Esophagus squamous epithelium (tissue), 5 donors: ENCODE measurements around the gene USP20. TPM values are rescaled to one million over a fixed set of nuclear protein-coding genes. Genes with fewer than 3 reads are reported as not detected.

ENCODE experiments used
- DNase-seq: peaks from one replicate; lab custom pipeline; 2025; lab: John Stamatoyannopoulos, UW
- H3K27ac ChIP-seq, 4 donors: fragments of 200-600 bp; sonication (generic); one replicate each; pipeline ENCODE4 v1.5.1; 2016 to 2019; ENCODE audit warnings: mild to moderate bottlenecking in 1 of 4
- H3K27me3 ChIP-seq, 4 donors: fragments of 200-600 bp; sonication (generic); 1 replicate in 3 of 4; 2 replicates in 1 of 4; pipeline versions ENCODE4 v1.5.1 to v1.6.0; 2017 to 2021; ENCODE audit warnings: antibody characterized with exemption in 1 of 4
- H3K36me3 ChIP-seq, 3 donors: fragments of 200-600 bp; sonication (generic); one replicate each; pipeline ENCODE4 v1.5.1; 2016 to 2019
- H3K4me1 ChIP-seq, 3 donors: fragments of 200-600 bp; sonication (generic); one replicate each; pipeline ENCODE4 v1.5.1; 2017 to 2019
- H3K4me3 ChIP-seq, 4 donors: fragments of 200-600 bp; sonication (generic); 1 replicate in 3 of 4; 2 replicates in 1 of 4; pipeline ENCODE4 v1.5.1; 2016 to 2019; ENCODE audit warnings: mild to moderate bottlenecking in 2 of 4, moderate library complexity in 1 of 4
- H3K9me3 ChIP-seq, 3 donors: fragments of 200-600 bp; sonication (generic); one replicate each; pipeline ENCODE4 v1.5.1; 2016 to 2019
- POLR2A ChIP-seq, 4 donors: fragments of 450-650 bp; IDR thresholded peaks; one replicate each; pipeline ENCODE4 v1.6.1; 2017; ENCODE audit warnings: antibody characterized with exemption in 4 of 4, mild to moderate bottlenecking in 4 of 4, moderate library complexity in 3 of 4
- WGBS, 2 donors: methylation state at CpG; one replicate each; pipeline ENCODE4 v1.1.5; 2018; 5-methylcytosine and 5-hydroxymethylcytosine counted together
- intact Hi-C: fragments of 100-400 bp; cut with DNase I; formaldehyde crosslinking; loops from one replicate; pipeline ENCODE4 v1.15.0; 2022
- total RNA-seq, 4 donors: library from RNA; depleted of rRNA; stranded (reverse); fragments of >200 nt; gene quantifications; one replicate each; pipeline ENCODE4 v1.1.0, GENCODE V29; 2016
- TF ChIP-seq, protein P1 (sequence below), 6 experiments: fragments of 450-650 bp in 4 of 6; fragments of 200-600 bp in 2 of 6; sonication (generic) in 2 of 6; IDR thresholded peaks; one replicate each; pipeline ENCODE4 v1.5.1; 2016 to 2019; ENCODE audit warnings: antibody characterized with exemption in 6 of 6, mild to moderate bottlenecking in 4 of 6, moderate library complexity in 4 of 6
- donor health status: DM: yes; HTN: yes; CAD: no.

The USP20 gene
- total RNA-seq, 4 donors from 2014 or later: 12.3 to 19.7 (median 13.6) TPM

DNA sequence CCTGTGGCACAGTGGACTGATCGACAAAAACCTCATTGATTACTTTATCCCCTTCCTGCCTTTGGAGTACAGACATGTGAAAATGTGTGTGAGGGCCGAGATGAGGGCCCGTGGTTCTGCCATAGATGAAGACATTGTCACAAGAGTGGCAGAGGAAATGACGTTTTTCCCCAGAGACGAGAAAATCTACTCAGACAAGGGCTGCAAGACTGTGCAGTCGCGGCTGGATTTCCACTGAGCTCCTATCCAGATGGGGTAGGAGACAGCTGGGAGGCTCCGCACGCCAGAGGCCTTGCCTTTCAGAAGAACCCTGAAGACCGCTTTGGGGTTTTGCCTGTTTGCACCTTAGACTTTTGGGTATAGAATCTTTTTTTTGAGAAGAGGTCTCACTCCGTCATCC, 25.9 kb upstream of the USP20 start:
- Histone ChIP-seq H3K4me1 (peaks cover 1 to 14% (median 2%) of the 10 kb centered on the region in 3 donors), H3K4me3 (no peak overlapping the region), H3K27me3 (no peaks in the 10 kb centered on the region), H3K36me3 (peaks cover 0 to 97% (median 13%) of the 10 kb centered on the region in 3 donors), H3K27ac (no peak overlapping the region), H3K9me3 (no peaks in the 10 kb centered on the region)
- no peak for DNase-seq
- intact Hi-C loops: no loop called here
- TF ChIP-seq, protein P1, sequence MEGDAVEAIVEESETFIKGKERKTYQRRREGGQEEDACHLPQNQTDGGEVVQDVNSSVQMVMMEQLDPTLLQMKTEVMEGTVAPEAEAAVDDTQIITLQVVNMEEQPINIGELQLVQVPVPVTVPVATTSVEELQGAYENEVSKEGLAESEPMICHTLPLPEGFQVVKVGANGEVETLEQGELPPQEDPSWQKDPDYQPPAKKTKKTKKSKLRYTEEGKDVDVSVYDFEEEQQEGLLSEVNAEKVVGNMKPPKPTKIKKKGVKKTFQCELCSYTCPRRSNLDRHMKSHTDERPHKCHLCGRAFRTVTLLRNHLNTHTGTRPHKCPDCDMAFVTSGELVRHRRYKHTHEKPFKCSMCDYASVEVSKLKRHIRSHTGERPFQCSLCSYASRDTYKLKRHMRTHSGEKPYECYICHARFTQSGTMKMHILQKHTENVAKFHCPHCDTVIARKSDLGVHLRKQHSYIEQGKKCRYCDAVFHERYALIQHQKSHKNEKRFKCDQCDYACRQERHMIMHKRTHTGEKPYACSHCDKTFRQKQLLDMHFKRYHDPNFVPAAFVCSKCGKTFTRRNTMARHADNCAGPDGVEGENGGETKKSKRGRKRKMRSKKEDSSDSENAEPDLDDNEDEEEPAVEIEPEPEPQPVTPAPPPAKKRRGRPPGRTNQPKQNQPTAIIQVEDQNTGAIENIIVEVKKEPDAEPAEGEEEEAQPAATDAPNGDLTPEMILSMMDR (IDR thresholded peaks at IDR 0.05): no peak
- no peak for TF ChIP-seq POLR2A (IDR thresholded peaks at IDR 0.05)
- 70 to 78% methylated on average over 9 to 11 of the region's 11 CpGs for whole genome bisulfite sequencing, 2 donors

GRCh38 chr9:129810116-129810515, 25.1 kb upstream of the USP20 start:
- Histone ChIP-seq H3K27me3 (no peaks in the 10 kb centered on the region), H3K9me3 (no peaks in the 10 kb centered on the region), H3K36me3 (peaks cover 5 to 100% (median 21%) of the 10 kb centered on the region in 3 donors), H3K4me3 (no peak overlapping the region), H3K4me1 (peaks cover 0 to 6% (median 0%) of the 10 kb centered on the region in 3 donors), H3K27ac (no peak overlapping the region)
- intact Hi-C loops: no loop called here
- DNase-seq: no peak
- no peak for TF ChIP-seq POLR2A (IDR thresholded peaks at IDR 0.05)
- TF ChIP-seq, protein P1 (IDR thresholded peaks at IDR 0.05): no peak
- 83 to 100% methylated on average over 1 to 5 of the region's 11 CpGs for WGBS, 2 donors

DNA sequence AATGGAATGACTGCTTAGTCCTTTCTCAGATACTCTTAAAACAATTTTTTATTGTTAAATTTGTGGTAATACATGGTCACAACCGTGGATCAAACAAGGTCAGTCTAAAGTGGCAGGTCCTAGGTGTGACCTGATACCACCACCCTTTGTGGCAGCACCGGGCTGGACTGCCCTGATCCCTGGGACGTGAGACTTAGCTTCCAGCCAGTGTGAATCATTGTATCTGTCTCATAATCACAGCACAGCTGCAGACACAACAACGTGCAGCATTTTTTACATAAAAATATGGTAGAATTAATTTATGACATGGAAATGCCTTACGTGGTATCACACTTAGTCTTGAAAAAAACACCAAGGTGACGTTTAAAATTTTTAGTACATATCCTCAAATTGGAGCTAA, 24.5 kb upstream of the USP20 start:
- no peaks in the 10 kb centered on the region for H3K27me3 ChIP-seq
- TF ChIP-seq, protein P1 (IDR thresholded peaks at IDR 0.05): no peak
- TF ChIP-seq POLR2A (IDR thresholded peaks at IDR 0.05): no peak
- H3K9me3 ChIP-seq: no peaks in the 10 kb centered on the region
- WGBS, 2 donors: 80 to 87% methylated on average over 6 of the region's 6 CpGs
- intact Hi-C loops: no loop called here
- DNase-seq: no peak
- no peaks in the 10 kb centered on the region for H3K4me1 ChIP-seq
- peaks cover 9 to 100% (median 22%) of the 10 kb centered on the region in 3 donors for H3K36me3 ChIP-seq
- H3K4me3 ChIP-seq: no peak overlapping the region
- no peak overlapping the region for H3K27ac ChIP-seq

GRCh38 chr9:129811967-129812363, 23.3 kb upstream of the USP20 start:
- no peak for DNase-seq
- no peaks in the 10 kb centered on the region for H3K9me3 ChIP-seq
- H3K4me1 ChIP-seq: no peaks in the 10 kb centered on the region
- no peak overlapping the region for H3K27ac ChIP-seq
- 84 to 90% methylated on average over 6 of the region's 6 CpGs for WGBS, 2 donors
- no peaks in the 10 kb centered on the region for H3K27me3 ChIP-seq
- intact Hi-C loops: no loop called here
- H3K4me3 ChIP-seq: no peak overlapping the region
- no peak for TF ChIP-seq POLR2A (IDR thresholded peaks at IDR 0.05)
- TF ChIP-seq, protein P1 (IDR thresholded peaks at IDR 0.05): no peak
- H3K36me3 ChIP-seq: peaks cover 9 to 100% (median 31%) of the 10 kb centered on the region in 3 donors

- no peak overlapping the region for H3K4me3 ChIP-seq
- DNase-seq: no peak
- TF ChIP-seq, protein P1 (IDR thresholded peaks at IDR 0.05): no peak
- TF ChIP-seq POLR2A (IDR thresholded peaks at IDR 0.05): no peak
- H3K9me3 ChIP-seq: no peaks in the 10 kb centered on the region
- intact Hi-C loops: no loop called here
- no peaks in the 10 kb centered on the region for H3K4me1 ChIP-seq
- WGBS, 2 donors: 83 to 91% methylated on average over 4 to 8 of the region's 9 CpGs
- no peaks in the 10 kb centered on the region for H3K27me3 ChIP-seq
- H3K27ac ChIP-seq: no peak overlapping the region
- H3K36me3 ChIP-seq: peaks cover 9 to 100% (median 34%) of the 10 kb centered on the region in 3 donors
Measured at GRCh38 chr9:129812385-129812784, 22.9 kb upstream of the USP20 start.
